GM21528 (cell line): Measurements from ENCODE around the gene CAPN7.
A peak's percentile ranks its signal among the peaks of the same experiment; 100 is the strongest.

Experiments
- ATAC-seq: cut with Tn5 transposase; IDR thresholded peaks from one replicate; pipeline ENCODE4 v1.9.1; 2021; ENCODE audit warnings: mild to moderate bottlenecking, moderate library complexity; ENCODE audit not compliant: unreplicated experiment, low FRiP score

The CAPN7 gene

DNA sequence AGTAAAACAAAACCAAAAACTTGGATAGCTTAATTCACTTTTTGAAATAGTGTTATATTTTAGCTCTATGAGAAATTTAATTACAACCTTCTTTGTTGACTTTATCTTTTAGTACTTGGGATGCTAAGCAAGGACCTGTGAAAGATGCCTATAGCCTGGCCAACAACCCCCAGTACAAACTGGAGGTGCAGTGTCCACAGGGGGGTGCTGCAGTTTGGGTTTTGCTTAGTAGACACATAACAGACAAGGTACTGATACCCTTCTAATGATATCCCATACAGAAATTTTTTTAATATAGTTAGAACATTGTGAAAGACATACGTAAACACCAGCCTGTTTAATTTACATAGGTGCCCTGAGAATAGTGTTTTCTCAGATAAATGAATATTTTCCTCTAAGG lies 35.3 kb downstream of the CAPN7 start:
- ATAC-seq: no peak

DNA sequence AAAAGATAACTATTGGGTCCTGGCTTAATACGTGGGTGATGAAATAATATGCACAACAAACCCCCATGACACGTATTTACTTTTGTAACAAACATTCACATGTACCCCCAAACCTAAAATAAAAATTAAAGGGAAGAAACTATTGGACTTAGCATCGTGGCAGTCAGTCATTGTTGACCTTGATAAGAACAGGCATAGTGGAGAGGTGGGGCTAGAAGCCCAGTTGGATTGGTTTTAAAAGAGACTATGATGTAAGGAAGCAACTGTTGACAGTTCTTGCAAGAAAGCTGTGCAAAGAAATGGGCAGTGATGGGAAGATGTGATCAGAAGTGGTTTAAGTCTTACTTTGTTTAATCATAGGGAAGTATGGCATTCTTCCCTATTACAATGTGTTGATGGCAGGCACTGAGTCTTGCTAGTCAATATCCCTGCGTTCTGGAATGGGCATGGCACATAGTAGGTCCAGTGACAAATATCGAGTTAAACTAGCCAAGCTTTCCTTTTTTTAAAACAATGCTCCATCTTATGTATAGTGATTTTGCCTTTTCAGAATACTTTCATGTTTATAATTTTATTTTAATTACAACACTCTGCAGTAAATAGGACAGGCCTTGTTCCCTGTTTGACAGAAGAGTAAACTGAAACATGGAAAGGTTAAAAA lies 37.9 kb downstream of the CAPN7 start:
- no peak for ATAC-seq

DNA sequence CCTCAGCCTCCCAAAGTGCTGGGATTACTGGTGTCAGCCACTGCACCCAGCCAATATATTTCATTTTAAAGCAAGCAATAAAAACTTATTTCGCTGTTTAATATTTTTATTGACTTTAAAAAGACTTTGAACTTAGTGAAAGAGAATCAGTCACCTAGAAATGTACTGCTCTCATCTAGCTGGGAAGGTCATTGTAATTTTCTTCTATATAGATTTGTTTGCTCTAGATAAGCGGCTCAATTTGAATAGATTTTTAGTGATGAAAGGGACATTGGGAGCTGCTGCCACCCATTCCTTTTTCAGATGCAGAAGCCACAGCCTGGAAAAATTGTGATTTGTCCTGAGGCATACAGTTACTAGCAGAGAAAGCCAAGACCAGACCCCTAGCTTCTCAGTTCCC lies 40.1 kb downstream of the CAPN7 start:
- no peak for ATAC-seq

DNA sequence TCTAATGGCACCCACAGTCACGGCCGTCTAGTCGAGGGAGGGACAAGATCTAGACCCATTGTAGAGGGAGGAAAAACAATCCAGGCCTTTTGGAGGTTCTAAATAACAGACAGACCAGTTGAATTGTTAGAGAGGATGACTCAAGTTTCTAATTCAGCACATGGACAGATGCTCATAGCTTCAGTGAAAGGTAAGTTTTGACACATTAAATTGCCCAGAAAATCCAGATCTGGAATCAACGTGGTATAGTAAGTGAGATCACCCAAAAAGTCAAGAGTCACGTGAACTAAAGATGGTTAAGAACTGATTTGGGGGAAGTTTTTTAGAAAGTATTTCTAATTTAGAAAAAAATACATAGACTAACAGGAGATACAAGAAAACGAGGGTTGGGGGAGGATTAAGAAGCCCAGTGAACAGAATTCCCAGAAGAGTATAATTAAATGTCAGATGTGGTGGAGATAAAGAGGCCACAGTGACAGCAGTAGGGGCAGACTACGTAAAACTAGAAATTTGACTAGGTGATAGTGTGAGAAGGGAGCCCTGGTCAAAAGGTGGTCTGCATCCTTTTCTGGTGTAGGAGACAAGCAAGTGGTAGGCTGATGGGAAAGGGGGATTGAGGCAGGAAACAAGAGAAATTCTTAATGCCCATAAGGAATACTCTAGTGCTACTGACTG lies 47.1 kb downstream of the CAPN7 start:
- no peak for ATAC-seq

DNA sequence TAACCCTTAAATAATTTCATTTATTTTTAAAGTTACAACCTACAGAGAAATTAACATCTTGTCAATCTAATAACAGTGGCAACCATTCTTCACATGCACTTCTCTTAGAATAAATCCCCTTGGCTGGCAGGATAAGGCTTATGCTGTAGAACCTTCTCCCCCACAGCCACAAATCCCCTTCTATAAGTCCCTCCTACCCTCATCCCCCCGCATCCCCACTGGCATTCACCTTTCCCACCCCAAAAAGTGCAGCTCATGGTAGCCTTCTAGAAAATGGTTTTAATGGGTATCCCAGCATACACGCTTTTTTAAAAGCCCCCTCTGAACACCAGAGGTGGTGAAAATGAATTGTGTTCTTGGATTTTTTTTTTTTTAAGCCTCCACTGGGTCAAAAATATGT lies 49.2 kb downstream of the CAPN7 start:
- no peak for ATAC-seq

DNA sequence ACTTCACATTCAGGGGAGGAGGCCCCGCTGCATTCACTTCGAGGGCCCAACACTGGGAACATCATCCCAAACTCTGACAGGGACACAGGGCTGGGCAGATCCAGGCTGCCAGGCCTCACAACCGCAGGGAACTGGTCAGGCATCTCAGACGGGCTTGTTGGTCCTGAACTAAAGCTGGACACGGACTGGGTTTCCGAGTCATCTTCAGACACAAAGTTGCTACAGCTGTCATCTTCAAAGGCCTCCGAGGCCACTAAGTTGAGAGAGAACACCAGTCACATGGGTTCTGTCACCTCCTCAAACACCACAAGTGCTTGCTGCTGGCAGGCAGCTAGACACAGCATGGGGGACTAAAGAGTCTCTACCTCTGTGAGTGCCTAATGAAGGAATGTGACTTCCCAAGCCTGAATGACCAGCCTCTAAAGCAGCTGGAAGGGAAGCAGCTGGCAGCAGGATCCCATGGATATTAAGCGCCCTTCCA lies 50.9 kb downstream of the CAPN7 start:
- no peak for ATAC-seq

DNA sequence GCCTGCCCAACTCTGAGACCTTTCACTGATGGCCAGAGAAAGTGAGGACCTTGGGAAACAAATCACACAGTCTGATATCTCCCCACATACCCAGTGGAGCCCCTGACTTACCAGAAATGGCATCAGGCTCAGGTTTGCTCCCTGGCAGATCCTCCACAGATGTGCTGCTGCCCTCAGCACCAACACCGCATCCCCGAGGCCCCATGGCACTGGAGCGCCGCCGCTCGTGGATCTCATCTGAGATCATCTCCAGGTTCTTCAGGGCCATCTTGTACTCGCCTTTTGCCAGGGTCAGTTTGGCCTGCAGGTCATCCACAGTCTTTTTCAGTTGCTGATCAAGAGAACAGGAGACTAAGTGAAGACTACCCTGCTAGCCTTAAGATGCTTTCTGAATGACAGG lies 52.7 kb downstream of the CAPN7 start:
- ATAC-seq: no peak

DNA sequence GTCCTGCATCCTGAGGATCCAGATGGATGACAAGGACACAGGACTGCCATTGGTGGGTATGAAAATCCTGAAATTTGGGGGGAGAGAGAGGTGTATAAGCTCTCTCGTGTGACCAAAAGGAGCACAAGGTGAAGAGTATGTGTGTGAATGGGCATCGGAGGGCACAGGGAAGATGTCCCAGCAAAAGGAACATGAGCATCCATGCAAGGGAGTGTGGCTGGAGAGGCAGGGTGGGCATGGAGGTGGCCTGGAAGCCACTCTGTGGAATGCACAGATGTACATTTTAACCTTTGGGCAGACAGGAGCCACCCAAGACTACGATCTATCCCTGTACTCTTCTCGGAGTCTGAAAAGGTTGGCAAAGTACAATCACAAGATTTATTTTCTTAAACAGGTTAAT lies 54.5 kb downstream of the CAPN7 start:
- no peak for ATAC-seq

DNA sequence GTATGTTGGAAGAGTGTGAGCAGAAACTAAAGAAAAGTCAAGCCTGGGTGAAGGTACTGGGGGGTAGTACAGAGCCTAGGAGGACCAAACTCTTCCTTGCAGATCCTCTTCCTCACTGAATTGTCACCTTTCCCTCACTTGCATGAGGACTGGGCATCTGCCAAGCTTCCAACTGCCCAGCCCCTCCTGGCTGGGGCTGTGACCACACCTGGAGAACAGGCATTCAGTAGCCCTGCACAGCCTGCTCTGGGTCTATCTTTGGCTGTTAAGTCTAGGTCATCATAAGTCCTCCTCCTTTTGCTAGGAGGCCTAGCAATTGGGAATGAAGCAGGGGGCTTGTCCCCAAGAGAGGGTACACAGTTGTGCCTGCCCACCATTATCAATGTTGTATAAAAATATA lies 55.2 kb downstream of the CAPN7 start:
- ATAC-seq: no peak

DNA sequence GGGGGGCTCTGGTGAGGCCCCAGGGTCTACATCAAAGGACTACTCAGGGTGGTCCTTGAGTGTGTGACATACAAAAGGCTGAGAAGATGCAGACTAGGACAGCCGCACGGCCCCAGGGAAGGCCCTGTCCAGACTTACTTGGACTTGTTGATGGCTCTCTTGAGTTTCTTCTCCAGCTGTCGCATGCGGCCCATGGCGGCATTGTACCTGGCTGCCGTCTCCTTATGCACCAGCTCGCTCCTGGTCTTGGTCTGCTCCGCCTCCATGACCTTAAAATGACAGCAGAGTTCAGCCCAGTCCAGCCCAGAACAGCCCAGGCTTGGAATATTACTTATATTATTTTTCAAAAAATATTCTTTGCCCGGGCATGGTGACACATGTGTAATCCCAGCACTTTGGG lies 56.0 kb downstream of the CAPN7 start:
- no peak for ATAC-seq

DNA sequence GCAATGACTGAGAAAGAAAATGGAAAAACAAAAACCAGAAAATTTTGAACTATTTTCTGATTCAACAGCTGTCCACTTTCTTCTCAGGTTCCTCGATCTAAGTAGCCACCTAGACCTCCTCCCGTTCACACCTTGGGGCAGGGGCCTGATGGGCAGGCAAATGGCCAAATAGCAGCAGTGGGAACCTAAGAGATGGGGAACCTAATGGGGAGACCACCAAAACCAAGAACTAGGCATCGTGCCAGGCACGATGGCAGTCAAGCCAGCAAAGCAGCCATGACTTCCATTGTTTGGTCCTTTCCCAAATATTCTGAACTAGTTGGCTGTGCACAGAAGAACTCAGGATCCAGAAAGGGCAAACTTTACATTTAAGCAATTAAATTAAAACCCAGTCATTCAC lies 57.1 kb downstream of the CAPN7 start:
- ATAC-seq: no peak

DNA sequence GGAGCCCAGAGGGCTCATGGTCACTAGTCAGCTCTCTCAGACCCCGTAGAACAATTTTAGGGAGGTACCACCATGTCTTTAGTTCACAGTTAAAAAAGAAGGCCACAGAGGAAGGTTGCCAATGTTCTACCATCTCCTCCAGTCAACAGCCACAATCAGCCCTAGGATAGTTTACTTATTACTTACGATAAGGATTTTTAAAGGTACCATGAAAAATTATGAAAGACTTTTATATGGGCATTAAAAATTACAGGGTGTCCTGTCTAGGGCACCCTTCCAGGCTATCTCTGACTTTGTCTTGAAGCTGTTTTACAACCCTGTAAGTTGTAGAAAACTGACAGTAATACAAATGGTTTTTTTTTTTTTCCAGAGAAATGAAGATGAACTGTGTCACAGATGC lies 57.9 kb downstream of the CAPN7 start:
- no peak for ATAC-seq

DNA sequence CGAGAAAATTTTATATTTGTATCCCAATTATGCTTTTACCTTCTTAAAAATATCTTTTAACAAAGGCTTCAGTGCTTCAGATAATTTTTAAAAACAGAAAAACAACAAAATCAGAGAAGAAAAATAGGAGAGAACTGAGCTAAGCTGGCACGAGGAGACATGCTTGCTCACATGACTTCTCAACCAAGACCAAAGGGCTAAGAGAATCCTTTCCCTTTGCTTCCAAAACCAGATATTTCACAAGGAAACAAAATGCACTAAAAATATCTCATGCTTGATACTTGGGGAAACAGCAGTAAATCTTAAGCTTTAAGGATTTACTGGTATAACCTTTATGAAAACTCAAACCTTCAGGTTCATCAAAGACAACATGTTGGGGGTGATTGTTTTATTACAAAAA lies 58.4 kb downstream of the CAPN7 start:
- ATAC-seq: no peak

DNA sequence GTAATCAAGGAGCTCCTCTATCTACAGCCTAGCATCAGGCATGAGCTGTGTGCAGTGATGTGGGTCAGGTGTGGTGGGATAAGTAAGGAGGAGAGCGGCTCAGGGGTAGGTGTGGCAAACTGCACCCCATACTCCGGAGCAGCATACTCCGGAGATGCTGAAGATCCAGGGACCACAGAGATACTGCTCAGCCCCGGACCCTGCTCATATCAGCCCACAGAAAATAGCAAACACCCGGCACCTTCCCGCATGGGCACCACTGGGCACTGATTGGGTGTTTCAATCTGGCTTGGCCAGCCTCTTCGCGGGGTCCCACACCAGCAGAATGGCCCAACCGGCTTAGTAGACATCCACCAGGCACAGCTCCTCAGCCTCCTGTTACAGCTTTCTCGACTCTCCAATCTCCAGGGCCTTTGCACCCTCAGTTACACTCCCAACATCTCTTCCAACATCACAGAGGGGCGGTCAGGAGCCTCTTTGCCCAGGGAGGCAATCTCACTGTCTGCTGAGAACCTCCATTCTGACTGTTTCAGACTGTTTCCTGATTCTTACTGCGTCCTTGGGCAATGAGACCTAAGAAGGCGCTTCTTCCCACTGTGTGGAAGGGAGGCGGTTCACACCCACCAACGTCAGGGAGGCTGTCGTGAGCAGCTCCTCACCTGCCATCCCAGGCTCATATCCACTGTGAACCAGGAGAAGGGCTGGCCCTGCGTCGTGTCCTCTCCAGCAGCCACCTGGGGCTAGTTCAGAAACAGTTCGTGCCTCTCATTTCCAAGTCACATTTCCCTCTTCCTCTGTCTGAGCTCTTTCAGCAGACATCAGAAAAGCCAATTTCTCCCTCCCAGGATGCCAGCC lies 59.8 kb downstream of the CAPN7 start:
- ATAC-seq: no peak

DNA sequence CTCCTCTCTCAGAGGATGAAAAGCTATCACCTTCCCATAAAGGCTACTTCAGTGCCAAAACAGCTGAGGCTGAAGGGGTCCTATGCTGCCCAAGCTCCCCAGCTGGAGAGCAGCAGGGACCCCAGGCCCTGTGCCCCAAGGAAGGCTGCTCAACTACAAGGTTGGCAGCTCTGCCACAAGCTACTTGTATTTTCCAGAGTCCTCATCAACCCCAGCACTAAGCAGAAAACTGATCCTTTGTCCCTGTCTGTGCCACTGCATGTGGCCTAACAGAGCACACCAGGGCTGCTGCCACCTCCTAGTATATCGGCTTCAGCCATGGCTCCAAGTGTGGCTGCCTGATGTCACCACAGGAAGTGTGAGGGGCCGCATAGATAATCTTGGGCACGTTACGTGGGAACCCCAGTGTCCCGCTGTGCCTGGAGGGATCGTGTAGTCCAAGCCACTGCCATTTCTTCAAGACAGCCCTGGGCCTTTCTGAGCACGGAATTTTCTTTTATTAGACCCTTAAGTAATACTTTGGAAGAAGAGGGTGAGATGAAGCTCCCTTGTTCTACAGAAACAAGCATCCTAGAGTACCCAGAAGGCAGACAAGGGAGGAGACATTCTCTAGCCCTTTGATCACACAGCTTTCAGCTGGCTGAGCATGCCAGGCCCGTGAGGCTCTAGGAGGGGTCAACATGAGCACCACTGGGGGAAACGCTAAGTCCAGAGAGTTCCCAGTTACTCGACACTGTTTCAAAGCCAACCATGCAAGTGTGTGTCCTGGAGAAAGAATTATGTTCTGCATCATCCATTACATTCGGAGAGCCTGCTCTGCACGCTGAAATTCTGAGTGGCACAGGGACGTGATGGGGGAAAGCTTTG lies 60.7 kb downstream of the CAPN7 start:
- no peak for ATAC-seq

DNA sequence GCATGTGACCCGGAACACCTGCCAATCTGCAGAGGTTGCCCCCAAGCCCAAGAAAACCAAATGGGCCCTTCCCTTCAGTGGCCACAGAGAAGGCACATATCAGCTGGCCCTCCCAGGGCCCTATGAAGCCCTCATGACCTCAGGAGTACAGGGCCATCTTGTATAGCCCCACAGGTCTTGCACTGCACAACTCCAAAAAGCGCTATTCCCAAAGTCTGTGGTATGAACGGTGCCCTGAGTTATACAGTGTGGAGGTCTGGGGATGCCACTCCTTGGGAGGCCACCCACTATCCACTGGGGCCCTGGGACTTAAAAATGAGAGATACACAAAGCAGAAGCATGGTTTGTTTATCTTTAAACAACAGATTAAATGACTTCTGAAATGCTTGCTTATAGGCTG lies 61.5 kb downstream of the CAPN7 start:
- ATAC-seq: no peak

DNA sequence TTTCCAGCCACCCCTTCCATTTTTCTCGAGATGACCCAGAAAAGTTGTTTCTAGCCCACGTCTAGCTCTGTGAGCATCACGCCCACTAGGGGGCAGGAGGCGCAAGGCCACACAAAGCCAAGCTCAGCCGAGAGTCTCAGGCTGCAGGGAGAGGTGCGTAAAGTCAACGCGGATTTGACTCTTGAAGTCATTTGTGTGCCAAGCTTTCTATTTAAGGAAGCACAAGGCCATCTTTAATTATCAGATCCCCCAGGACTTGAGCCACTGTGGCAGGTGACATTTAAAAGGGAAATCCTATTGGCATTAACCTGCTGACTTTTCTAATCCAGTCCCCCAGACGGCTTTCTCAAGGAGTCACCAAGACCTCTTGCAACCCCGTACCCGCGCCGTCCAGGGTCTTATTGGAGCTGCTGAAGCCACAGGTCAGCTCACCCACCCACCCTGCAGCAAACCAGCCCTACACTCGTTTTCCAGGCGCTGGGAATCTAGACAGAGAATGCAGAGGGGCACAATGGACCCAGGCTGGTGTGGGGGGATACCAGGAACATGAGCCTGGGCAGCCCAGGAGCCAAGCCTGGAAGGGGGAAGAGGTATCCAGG lies 62.1 kb downstream of the CAPN7 start:
- no peak for ATAC-seq

DNA sequence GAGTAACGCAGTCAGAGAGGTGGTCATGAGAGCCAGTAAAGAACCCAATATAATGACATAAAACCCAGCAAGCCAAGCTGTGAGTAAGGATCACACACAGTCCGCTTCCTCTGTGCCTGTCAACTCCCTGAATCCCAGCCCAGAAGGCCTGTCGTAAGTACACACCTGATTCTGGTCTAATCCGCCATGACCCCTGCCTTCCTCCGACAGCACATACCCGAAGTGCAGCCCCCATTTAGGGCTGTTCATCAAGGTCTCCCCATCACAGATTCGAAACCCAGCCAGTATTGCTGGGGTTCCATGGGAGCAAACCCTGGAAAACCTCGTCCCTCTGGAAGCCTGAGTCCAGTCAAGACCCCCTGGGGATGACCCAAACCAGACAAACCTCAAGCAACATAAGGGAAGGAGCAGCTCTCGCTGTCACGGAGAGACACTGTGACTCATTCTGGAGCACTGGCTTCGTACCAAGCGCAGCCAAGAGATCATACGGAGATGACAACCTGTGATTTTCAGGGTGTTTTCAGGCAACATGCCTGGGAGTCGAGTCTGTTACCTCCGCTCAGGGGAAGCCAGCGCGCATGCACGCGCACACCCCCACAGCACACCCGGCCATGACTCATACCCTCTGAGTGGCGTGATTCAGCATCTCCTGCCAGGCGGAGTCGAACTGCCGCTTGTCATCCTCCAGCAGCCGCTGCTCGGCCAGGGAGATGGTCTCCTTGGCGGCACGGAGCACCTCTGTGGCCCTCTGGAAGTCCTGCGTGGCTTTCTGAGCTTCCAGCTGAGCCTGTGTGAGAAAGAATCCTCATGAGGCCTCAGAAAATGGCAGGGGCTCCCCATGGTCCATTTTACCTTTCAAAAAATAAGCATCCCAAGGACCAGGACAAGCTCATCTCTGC lies 63.3 kb downstream of the CAPN7 start:
- ATAC-seq: peak; percentile 48

DNA sequence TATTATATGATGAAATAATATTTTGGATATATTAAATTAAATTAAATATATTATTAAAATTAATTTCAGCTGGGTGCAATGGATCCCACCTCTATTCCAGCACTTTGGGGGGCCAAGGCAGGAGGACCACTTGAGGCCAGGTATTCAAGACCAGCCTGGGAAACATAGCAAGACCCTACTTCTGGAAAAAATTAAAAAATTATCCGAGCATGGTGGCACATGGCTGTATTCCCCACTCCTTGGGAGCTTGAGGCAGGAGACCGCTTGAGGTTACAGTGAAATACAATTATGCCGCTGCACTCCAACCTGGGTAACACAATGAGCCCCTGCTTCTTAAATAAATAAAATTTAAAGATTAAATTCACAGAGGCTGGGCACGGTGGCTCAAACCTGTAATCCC lies 65.0 kb downstream of the CAPN7 start:
- no peak for ATAC-seq
